ENCODE measurements around the gene STUM.

GRCh38 chr1:226575739-226576378 lies 27.3 kb downstream of the STUM start:
- TF ChIP-seq EZH2 (optimal IDR thresholded peaks at IDR 0.05; ENCODE audit: low read depth, low read length) (no peak), CTCF (IDR thresholded peaks at IDR 0.05; ENCODE audit: low read length) (no peak)
